Erythroblast (primary cell): Measurements from ENCODE around the gene FAM110A.

Source experiments
- GATA1 ChIP-seq: IDR thresholded peaks from 2 replicates; pipeline ENCODE4 v1.6.1; 2011; ENCODE audit warnings: low read depth, mild to moderate bottlenecking, control low read depth, low read length, moderate library complexity
- POLR2A ChIP-seq: IDR thresholded peaks from 2 replicates; pipeline ENCODE4 v1.6.1; 2011; ENCODE audit warnings: mild to moderate bottlenecking, low read length

DNA sequence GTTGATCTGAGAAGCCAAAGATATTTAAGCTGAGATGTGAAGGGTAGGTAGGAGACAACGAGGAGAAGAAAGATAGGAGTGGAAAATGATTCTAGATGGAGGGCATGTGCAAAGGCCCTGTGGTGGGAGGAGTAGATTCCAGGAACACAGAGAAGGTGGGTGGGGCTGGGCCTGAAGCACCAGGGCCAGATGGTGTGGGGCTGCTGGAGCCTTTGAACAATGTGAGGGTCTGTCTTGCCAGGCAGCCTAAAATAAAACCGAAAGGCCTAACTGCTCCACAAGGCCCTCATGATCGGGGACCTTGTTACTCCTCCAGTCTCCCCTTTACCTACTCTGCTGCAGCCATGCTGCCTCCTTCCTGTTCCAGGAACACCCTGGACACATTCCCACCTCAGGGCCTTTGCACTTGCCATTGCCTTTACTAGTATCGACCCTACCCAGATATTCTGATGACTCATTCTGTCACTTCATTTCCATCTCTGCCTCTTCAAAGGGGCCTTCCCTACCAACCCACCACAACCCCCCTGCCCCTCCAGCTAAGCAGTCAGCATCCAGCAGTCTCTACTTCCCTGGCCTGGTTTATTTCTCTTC is 20.0 kb downstream of the FAM110A start:
- no peak for TF ChIP-seq POLR2A
- TF ChIP-seq GATA1, result no peak
